Measurements from ENCODE around the gene KRT25. TPM values are rescaled to one million over a fixed set of nuclear protein-coding genes. Genes with fewer than 3 reads are reported as not detected.

Gene KRT25
- total RNA-seq, 1 donor from 2014 or later, result not detected

DNA sequence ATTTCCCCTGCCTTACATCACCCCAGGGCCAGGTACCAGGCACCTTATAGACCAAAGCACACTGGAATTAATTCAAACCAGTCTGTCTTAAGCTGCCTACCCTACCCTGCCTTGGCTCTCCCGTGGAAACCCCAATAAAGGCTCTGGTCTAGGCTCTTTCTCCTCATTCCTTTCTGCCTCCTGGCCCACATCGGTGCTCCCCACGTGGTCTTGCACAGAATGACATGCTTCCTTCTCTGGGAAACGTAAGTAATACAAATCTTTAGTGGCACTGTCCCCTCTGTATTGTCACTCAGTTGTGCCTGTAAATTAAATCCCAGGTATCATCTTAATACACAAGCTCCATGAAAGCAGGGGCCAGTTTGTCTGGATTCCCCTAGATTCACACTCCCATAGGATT, 16.6 kb downstream of the KRT25 start:
- peaks cover 38% of the 10 kb centered on the region for H3K27me3 Mint-ChIP-seq (ENCODE audit: low read depth)
- peaks cover 7% of the 10 kb centered on the region for H3K9me3 Mint-ChIP-seq

GRCh38 chr17:40735016-40735415, 20.1 kb downstream of the KRT25 start:
- no peak for DNase-seq (ENCODE audit: low spot score)
- H3K4me1 Mint-ChIP-seq (ENCODE audit: low read depth), result no peaks in the 10 kb centered on the region
- intact Hi-C loops (cut with micrococcal nuclease), result no loop called here
- H3K9me3 Mint-ChIP-seq, result no peaks in the 10 kb centered on the region
- peaks cover 55% of the 10 kb centered on the region for H3K27me3 Mint-ChIP-seq (ENCODE audit: low read depth)
- H3K36me3 Mint-ChIP-seq (ENCODE audit: low read depth), result no peaks in the 10 kb centered on the region
- H3K27ac Mint-ChIP-seq, result no peak overlapping the region
- no peak overlapping the region for H3K4me3 Mint-ChIP-seq (ENCODE audit: low read depth)

More for the DNA sequence above, 16.6 kb downstream of the KRT25 start:
- no peak for DNase-seq (ENCODE audit: low spot score)
- no peaks in the 10 kb centered on the region for H3K36me3 Mint-ChIP-seq (ENCODE audit: low read depth)
- no peaks in the 10 kb centered on the region for H3K4me1 Mint-ChIP-seq (ENCODE audit: low read depth)
- no peak overlapping the region for H3K4me3 Mint-ChIP-seq (ENCODE audit: low read depth)
- H3K27ac Mint-ChIP-seq, result no peak overlapping the region
- intact Hi-C loops (cut with micrococcal nuclease), result no loop called here

GRCh38 chr17:40734018-40734417, 21.1 kb downstream of the KRT25 start:
- H3K4me3 Mint-ChIP-seq (ENCODE audit: low read depth), result no peak overlapping the region
- no peak overlapping the region for H3K27ac Mint-ChIP-seq
- intact Hi-C loops (cut with micrococcal nuclease), result no loop called here
- no peaks in the 10 kb centered on the region for H3K9me3 Mint-ChIP-seq
- DNase-seq (ENCODE audit: low spot score), result no peak
- no peaks in the 10 kb centered on the region for H3K36me3 Mint-ChIP-seq (ENCODE audit: low read depth)
- no peaks in the 10 kb centered on the region for H3K4me1 Mint-ChIP-seq (ENCODE audit: low read depth)
- peaks cover 53% of the 10 kb centered on the region for H3K27me3 Mint-ChIP-seq (ENCODE audit: low read depth)

DNA sequence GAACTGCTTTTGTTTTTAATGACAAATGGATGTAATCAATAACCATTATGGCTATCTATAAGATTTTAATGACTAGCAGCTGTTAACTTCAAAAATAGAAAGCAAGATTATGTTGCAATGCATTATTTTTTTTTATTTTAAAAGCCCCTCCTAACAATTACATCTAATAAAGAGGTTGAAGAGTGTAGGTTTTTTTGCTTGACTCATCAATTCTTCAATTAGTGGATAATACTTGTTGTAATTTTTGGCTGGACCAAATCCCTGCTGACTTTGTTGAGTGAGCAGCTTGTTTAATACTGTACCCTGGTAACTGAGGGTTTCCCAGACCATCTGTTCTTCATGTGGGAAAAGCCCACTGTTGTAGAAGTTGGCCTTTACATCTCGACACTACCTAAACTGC, 24.2 kb downstream of the KRT25 start:
- intact Hi-C loops (cut with micrococcal nuclease), result no loop called here
- peaks cover 55% of the 10 kb centered on the region for H3K27me3 Mint-ChIP-seq (ENCODE audit: low read depth)
- no peak for DNase-seq (ENCODE audit: low spot score)
- H3K36me3 Mint-ChIP-seq (ENCODE audit: low read depth), result no peaks in the 10 kb centered on the region
- H3K4me3 Mint-ChIP-seq (ENCODE audit: low read depth), result no peak overlapping the region
- H3K9me3 Mint-ChIP-seq, result no peaks in the 10 kb centered on the region
- no peaks in the 10 kb centered on the region for H3K4me1 Mint-ChIP-seq (ENCODE audit: low read depth)
- H3K27ac Mint-ChIP-seq, result no peak overlapping the region

DNA sequence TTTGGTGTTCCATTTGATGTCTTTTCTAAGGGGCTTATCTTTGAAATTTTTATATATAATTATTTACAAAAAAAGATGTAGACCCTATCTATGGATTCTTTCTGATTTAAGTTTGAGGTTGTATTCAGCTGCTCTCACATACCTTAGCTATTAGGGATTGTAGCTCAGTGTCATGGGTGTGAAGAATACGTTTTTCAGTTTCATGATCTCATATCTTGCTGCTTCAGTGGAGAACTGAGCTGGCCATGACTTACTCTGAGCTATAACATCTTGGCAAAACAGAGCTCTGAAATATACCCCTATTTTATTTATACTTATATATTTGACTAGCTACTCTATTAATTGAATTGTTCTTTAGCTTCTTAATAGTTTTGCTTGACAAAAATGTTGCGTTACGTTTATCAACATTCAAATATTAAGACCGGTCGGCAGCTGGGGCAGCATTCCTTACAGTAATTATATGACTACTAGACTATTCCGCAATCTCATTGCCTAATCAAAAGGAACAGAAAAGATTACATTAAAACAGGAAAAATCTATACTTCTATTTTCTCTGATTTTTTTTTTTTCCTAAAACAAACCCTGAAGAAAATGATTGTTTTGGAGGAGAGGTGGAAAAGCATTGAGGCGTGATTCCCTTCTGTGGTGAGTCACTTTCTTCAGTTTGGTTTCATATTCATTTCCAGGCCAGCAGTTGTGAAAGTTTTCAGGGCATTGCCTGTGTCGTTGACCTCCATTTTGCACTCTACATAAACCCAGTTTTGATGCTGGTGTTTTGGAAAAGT, 27.5 kb downstream of the KRT25 start:
- no peak overlapping the region for H3K4me3 Mint-ChIP-seq (ENCODE audit: low read depth)
- H3K9me3 Mint-ChIP-seq, result no peaks in the 10 kb centered on the region
- no peak for DNase-seq (ENCODE audit: low spot score)
- no peaks in the 10 kb centered on the region for H3K4me1 Mint-ChIP-seq (ENCODE audit: low read depth)
- H3K27me3 Mint-ChIP-seq (ENCODE audit: low read depth), result peaks cover 48% of the 10 kb centered on the region
- no peak overlapping the region for H3K27ac Mint-ChIP-seq
- H3K36me3 Mint-ChIP-seq (ENCODE audit: low read depth), result no peaks in the 10 kb centered on the region
- intact Hi-C loops (cut with micrococcal nuclease), result loop anchor here (2.0 kb wide), 1 partner anchor 107 kb away; no protein-coding TSS in a partner anchor

DNA sequence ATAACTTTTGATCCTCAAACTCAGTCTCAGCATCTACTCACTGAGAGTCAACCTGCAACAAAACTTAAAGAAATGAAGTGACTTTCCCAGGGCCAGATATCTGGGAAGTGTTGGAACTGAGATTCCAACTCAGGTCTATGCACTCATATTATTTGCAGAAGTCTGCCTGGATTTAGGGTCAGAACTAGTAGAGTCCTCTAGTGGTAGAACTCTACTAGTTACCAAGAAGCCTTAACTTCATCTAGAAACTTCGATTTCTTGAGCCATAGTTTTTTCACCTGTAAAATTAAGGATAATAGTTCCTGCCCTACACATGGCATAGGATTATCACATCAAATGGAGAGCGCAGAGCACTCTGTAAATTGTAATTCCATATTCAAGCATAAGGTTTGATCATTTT, 28.2 kb downstream of the KRT25 start:
- H3K27ac Mint-ChIP-seq, result no peak overlapping the region
- no peak overlapping the region for H3K4me3 Mint-ChIP-seq (ENCODE audit: low read depth)
- H3K27me3 Mint-ChIP-seq (ENCODE audit: low read depth), result peaks cover 43% of the 10 kb centered on the region
- H3K9me3 Mint-ChIP-seq, result no peaks in the 10 kb centered on the region
- H3K36me3 Mint-ChIP-seq (ENCODE audit: low read depth), result no peaks in the 10 kb centered on the region
- intact Hi-C loops (cut with micrococcal nuclease), result loop anchor here (2.0 kb wide), 1 partner anchor 106 kb away; no protein-coding TSS in a partner anchor
- H3K4me1 Mint-ChIP-seq (ENCODE audit: low read depth), result no peaks in the 10 kb centered on the region
- DNase-seq (ENCODE audit: low spot score), result no peak

- no peak overlapping the region for H3K4me3 Mint-ChIP-seq (ENCODE audit: low read depth)
Observed at GRCh38 chr17:40724656-40725055, 30.5 kb downstream of the KRT25 start.

DNA sequence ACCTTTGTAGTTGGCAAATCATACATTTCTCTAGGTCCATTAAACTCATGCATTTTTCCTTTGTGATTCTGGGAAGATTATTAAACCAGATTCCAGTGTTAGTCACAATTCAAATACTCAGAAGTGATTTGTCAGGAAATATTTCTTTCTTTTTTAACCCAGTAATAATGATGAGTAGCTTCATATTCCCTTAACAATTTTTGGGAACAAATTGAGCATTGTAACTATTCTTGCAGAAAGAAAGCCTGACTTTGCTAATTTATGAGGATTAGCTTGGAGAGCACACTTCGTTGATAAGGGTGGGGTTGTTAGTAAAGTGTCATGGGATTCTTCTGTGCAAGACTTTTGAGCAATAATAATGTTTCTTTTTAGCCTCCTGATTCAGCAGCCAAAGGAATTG, 32.9 kb downstream of the KRT25 start:
- Mint-ChIP-seq H3K4me3 (ENCODE audit: low read depth) (no peak overlapping the region), H3K27me3 (ENCODE audit: low read depth) (peaks cover 37% of the 10 kb centered on the region), H3K27ac (no peak overlapping the region), H3K4me1 (ENCODE audit: low read depth) (no peaks in the 10 kb centered on the region), H3K9me3 (no peaks in the 10 kb centered on the region), H3K36me3 (ENCODE audit: low read depth) (no peaks in the 10 kb centered on the region)
- intact Hi-C loops (cut with micrococcal nuclease), result no loop called here
- no peak for DNase-seq (ENCODE audit: low spot score)

More at GRCh38 chr17:40724656-40725055, 30.5 kb downstream of the KRT25 start:
- Mint-ChIP-seq H3K27ac (no peak overlapping the region), H3K4me1 (ENCODE audit: low read depth) (no peaks in the 10 kb centered on the region), H3K9me3 (no peaks in the 10 kb centered on the region), H3K27me3 (ENCODE audit: low read depth) (peaks cover 40% of the 10 kb centered on the region), H3K36me3 (ENCODE audit: low read depth) (no peaks in the 10 kb centered on the region)
- intact Hi-C loops (cut with micrococcal nuclease), result no loop called here
- no peak for DNase-seq (ENCODE audit: low spot score)

DNA sequence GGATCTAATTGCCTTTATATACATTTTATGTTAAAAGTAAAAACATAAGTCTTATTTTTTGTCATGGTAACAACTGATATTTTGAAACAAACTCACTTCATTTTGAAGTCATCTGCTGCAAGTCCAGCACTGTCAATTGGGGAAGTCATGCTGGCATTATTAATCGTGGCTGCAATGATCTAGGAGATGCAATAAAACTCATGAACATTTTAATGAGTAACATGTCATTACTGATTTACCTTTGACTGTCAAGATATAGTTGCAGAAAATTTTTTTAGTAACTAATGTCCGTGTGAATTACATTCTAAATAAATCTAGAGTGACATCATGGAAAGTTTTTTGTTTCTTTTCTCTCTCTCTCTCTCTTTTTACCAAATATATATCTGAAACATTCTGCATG, 34.2 kb downstream of the KRT25 start:
- Mint-ChIP-seq H3K9me3 (no peaks in the 10 kb centered on the region), H3K36me3 (ENCODE audit: low read depth) (no peaks in the 10 kb centered on the region), H3K4me3 (ENCODE audit: low read depth) (no peak overlapping the region), H3K4me1 (ENCODE audit: low read depth) (no peaks in the 10 kb centered on the region), H3K27me3 (ENCODE audit: low read depth) (peaks cover 29% of the 10 kb centered on the region), H3K27ac (no peak overlapping the region)
- intact Hi-C loops (cut with micrococcal nuclease), result no loop called here
- DNase-seq (ENCODE audit: low spot score), result no peak

GRCh38 chr17:40718930-40719329, 36.2 kb downstream of the KRT25 start:
- Mint-ChIP-seq H3K4me1 (ENCODE audit: low read depth) (no peaks in the 10 kb centered on the region), H3K36me3 (ENCODE audit: low read depth) (no peaks in the 10 kb centered on the region), H3K27ac (no peak overlapping the region), H3K9me3 (no peaks in the 10 kb centered on the region), H3K27me3 (ENCODE audit: low read depth) (peaks cover 18% of the 10 kb centered on the region), H3K4me3 (ENCODE audit: low read depth) (no peak overlapping the region)
- no peak for DNase-seq (ENCODE audit: low spot score)
- intact Hi-C loops (cut with micrococcal nuclease), result no loop called here

GRCh38 chr17:40717776-40718175, 37.4 kb downstream of the KRT25 start:
- Mint-ChIP-seq H3K4me1 (ENCODE audit: low read depth) (no peaks in the 10 kb centered on the region), H3K9me3 (no peaks in the 10 kb centered on the region), H3K36me3 (ENCODE audit: low read depth) (no peaks in the 10 kb centered on the region), H3K27ac (no peak overlapping the region), H3K27me3 (ENCODE audit: low read depth) (peaks cover 14% of the 10 kb centered on the region), H3K4me3 (ENCODE audit: low read depth) (no peak overlapping the region)
- DNase-seq (ENCODE audit: low spot score), result no peak
- intact Hi-C loops (cut with micrococcal nuclease), result no loop called here

- Mint-ChIP-seq H3K4me3 (ENCODE audit: low read depth) (no peak overlapping the region), H3K36me3 (ENCODE audit: low read depth) (no peaks in the 10 kb centered on the region), H3K9me3 (no peaks in the 10 kb centered on the region), H3K27ac (no peak overlapping the region), H3K27me3 (ENCODE audit: low read depth) (peaks cover 4% of the 10 kb centered on the region), H3K4me1 (ENCODE audit: low read depth) (no peaks in the 10 kb centered on the region)
- intact Hi-C loops (cut with micrococcal nuclease), result no loop called here
- no peak for DNase-seq (ENCODE audit: low spot score)
Observed at GRCh38 chr17:40714473-40714872, 40.7 kb downstream of the KRT25 start.

- H3K27me3 Mint-ChIP-seq (ENCODE audit: low read depth), result peaks cover 23% of the 10 kb centered on the region
- H3K4me1 Mint-ChIP-seq (ENCODE audit: low read depth), result no peaks in the 10 kb centered on the region
- H3K4me3 Mint-ChIP-seq (ENCODE audit: low read depth), result no peak overlapping the region
- intact Hi-C loops (cut with micrococcal nuclease), result no loop called here
- DNase-seq (ENCODE audit: low spot score), result no peak
- H3K36me3 Mint-ChIP-seq (ENCODE audit: low read depth), result no peaks in the 10 kb centered on the region
- H3K27ac Mint-ChIP-seq, result no peak overlapping the region
- H3K9me3 Mint-ChIP-seq, result no peaks in the 10 kb centered on the region
Observed at GRCh38 chr17:40707745-40708144, 47.4 kb downstream of the KRT25 start.
